A172 (cell line): Measurements from ENCODE around the gene EID2B. TPM values are rescaled to one million over a fixed set of nuclear protein-coding genes. Genes with fewer than 3 reads are reported as not detected.

ENCODE experiments used
- DNase-seq: peaks from one replicate; pipeline ENCODE4 v3.0.0-alpha.2; 2015; ENCODE audit warnings: low spot score
- total RNA-seq: library from RNA; depleted of rRNA; stranded (reverse); fragments of >200 nt; shearing (Covaris generic); gene quantifications from 2 replicates; pipeline ENCODE4 v1.2.3, GENCODE V29; 2014; rRNA removed

The EID2B gene
- 9.4 and 15.8 TPM in 2 replicates for total RNA-seq

GRCh38 chr19:39532233-39533002, at the start of gene EID2B:
Gene EID2B (minus strand): TSS chr19:39532852. CDS start chr19:39532802, 50 bp downstream.
- peak; percentile 96 for DNase-seq

GRCh38 chr19:39582442-39582841, 49.8 kb upstream of the EID2B start:
- no peak for DNase-seq

GRCh38 chr19:39568604-39569003, 36.0 kb upstream of the EID2B start:
- peak; percentile 75 for DNase-seq

- no peak for DNase-seq
These were observed 33.4 kb upstream of the EID2B start for GRCh38 chr19:39566064-39566463.

- DNase-seq: peak; percentile 80
These were observed 30.8 kb upstream of the EID2B start for GRCh38 chr19:39563408-39563807.

- DNase-seq: no peak
These were observed 26.0 kb upstream of the EID2B start for GRCh38 chr19:39558624-39559117.

- DNase-seq: no peak
These were observed 25.4 kb upstream of the EID2B start for GRCh38 chr19:39557811-39558623.

- DNase-seq: no peak
These were observed 23.2 kb upstream of the EID2B start for GRCh38 chr19:39555883-39556282.

- DNase-seq: no peak
These were observed 22.2 kb upstream of the EID2B start for GRCh38 chr19:39554701-39555311.

GRCh38 chr19:39553082-39553652, 20.5 kb upstream of the EID2B start:
- no peak for DNase-seq

GRCh38 chr19:39550197-39550596, 17.5 kb upstream of the EID2B start:
- DNase-seq: no peak

- no peak for DNase-seq
These were observed 13.9 kb upstream of the EID2B start for GRCh38 chr19:39546599-39546998.

GRCh38 chr19:39544911-39545310, 12.3 kb upstream of the EID2B start:
- no peak for DNase-seq

- no peak for DNase-seq
These were observed 11.7 kb upstream of the EID2B start for GRCh38 chr19:39544226-39544903.

GRCh38 chr19:39543477-39543857, 10.8 kb upstream of the EID2B start:
- DNase-seq: no peak

- DNase-seq: no peak
These were observed 9.6 kb upstream of the EID2B start for GRCh38 chr19:39542206-39542605.

- no peak for DNase-seq
These were observed 7.7 kb upstream of the EID2B start for GRCh38 chr19:39540333-39540673.

- peak; percentile 92 for DNase-seq
These were observed 7.1 kb upstream of the EID2B start, which contains the start of gene EID2 for GRCh38 chr19:39539518-39540332. Gene EID2 (minus strand): TSS chr19:39540161. CDS start chr19:39540079, 82 bp downstream.

- DNase-seq: no peak
These were observed 6.5 kb upstream of the EID2B start for GRCh38 chr19:39539165-39539517.

- no peak for DNase-seq
These were observed 1.1 kb upstream of the EID2B start for GRCh38 chr19:39533791-39534190.
